HG03469 (cell line): Measurements from ENCODE around the gene RREB1.

Experiments used
- ATAC-seq: cut with Tn5 transposase; IDR thresholded peaks from one replicate; pipeline ENCODE4 v1.9.1; 2021; ENCODE audit warnings: mild to moderate bottlenecking, moderate library complexity, moderate number of reproducible peaks; ENCODE audit not compliant: unreplicated experiment

The RREB1 gene

GRCh38 chr6:7215131-7215530 is 107.4 kb downstream of the RREB1 start:
- ATAC-seq: no peak

- no peak for ATAC-seq
Measured at GRCh38 chr6:7215798-7216231, 108.1 kb downstream of the RREB1 start.

- ATAC-seq: no peak
Measured at GRCh38 chr6:7216941-7217621, 109.3 kb downstream of the RREB1 start.

GRCh38 chr6:7218406-7218988 is 110.7 kb downstream of the RREB1 start:
- ATAC-seq: no peak

GRCh38 chr6:7219310-7219709 is 111.5 kb downstream of the RREB1 start:
- ATAC-seq: no peak

GRCh38 chr6:7222197-7222596 is 114.4 kb downstream of the RREB1 start:
- no peak for ATAC-seq

- no peak for ATAC-seq
Measured at GRCh38 chr6:7224731-7225130, 117.0 kb downstream of the RREB1 start.

- no peak for ATAC-seq
Measured at GRCh38 chr6:7228662-7229375, 121.1 kb downstream of the RREB1 start.

- ATAC-seq: no peak
Measured at GRCh38 chr6:7229376-7230326, 121.9 kb downstream of the RREB1 start.

- ATAC-seq: no peak
Measured at GRCh38 chr6:7230327-7230691, 122.5 kb downstream of the RREB1 start.

- ATAC-seq: no peak
Measured at GRCh38 chr6:7230956-7231713, 123.4 kb downstream of the RREB1 start.

GRCh38 chr6:7232351-7232750 is 124.6 kb downstream of the RREB1 start:
- ATAC-seq: no peak

GRCh38 chr6:7234547-7234946 is 126.8 kb downstream of the RREB1 start:
- no peak for ATAC-seq

GRCh38 chr6:7235712-7236305 is 128.0 kb downstream of the RREB1 start:
- ATAC-seq: no peak

GRCh38 chr6:7236306-7237209 is 128.8 kb downstream of the RREB1 start:
- no peak for ATAC-seq

GRCh38 chr6:7237653-7238188 is 130.0 kb downstream of the RREB1 start:
- ATAC-seq: no peak

GRCh38 chr6:7238526-7238899 is 130.8 kb downstream of the RREB1 start:
- no peak for ATAC-seq

GRCh38 chr6:7238900-7239589 is 131.3 kb downstream of the RREB1 start:
- no peak for ATAC-seq
